ENCODE results near the gene LBP.

DNA sequence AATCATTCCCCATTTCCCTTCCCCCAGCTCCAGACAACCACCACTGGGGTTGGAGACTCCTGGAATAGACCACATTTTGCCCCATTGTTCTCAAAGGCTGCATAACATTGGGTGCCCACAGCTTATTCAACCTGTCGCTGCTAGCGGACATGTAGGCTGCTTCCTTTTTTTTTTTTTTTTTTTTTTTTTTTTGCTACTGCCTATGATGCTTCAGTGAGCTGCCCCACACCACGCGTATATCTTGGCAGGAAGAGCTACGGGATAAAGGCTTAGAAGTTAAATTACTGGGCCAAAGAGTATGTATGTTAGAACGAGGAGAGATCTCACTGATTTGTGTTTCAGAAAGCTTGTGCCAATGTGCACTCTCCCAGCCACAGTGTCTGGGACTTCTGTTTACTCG, 7.0 kb downstream of the LBP start:
- no peak for TF ChIP-seq POLR2AphosphoS5 (IDR thresholded peaks at IDR 0.05; ENCODE audit: low read depth, low read length)
- TF ChIP-seq TAF1 (IDR thresholded peaks at IDR 0.05; ENCODE audit: borderline replicate concordance, insufficient read depth, low read length): no peak

All from PFSK-1 (cell line).